ENCODE measurements around the gene LARP4. TPM values are rescaled to one million over a fixed set of nuclear protein-coding genes. Genes with fewer than 3 reads are reported as not detected.

The LARP4 gene
- total RNA-seq, 1 donor from 2014 or later, result 62.2 TPM

- H3K4me1 ChIP-seq, result peaks cover 43% of the 10 kb centered on the region
- no peaks in the 10 kb centered on the region for H3K36me3 ChIP-seq
- H3K9me3 ChIP-seq, result no peaks in the 10 kb centered on the region
- TF ChIP-seq, protein P1, sequence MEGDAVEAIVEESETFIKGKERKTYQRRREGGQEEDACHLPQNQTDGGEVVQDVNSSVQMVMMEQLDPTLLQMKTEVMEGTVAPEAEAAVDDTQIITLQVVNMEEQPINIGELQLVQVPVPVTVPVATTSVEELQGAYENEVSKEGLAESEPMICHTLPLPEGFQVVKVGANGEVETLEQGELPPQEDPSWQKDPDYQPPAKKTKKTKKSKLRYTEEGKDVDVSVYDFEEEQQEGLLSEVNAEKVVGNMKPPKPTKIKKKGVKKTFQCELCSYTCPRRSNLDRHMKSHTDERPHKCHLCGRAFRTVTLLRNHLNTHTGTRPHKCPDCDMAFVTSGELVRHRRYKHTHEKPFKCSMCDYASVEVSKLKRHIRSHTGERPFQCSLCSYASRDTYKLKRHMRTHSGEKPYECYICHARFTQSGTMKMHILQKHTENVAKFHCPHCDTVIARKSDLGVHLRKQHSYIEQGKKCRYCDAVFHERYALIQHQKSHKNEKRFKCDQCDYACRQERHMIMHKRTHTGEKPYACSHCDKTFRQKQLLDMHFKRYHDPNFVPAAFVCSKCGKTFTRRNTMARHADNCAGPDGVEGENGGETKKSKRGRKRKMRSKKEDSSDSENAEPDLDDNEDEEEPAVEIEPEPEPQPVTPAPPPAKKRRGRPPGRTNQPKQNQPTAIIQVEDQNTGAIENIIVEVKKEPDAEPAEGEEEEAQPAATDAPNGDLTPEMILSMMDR (IDR thresholded peaks at IDR 0.05), result no peak
- no peaks in the 10 kb centered on the region for H3K27me3 ChIP-seq (ENCODE audit: low read depth)
- DNase-seq (no peak), ATAC-seq (peak; percentile 20 to 45)
- intact Hi-C loops (cut with DNase I), result loop anchor here (5.0 kb wide), 1 partner anchor 126 kb away; no protein-coding TSS in a partner anchor
- H3K4me3 ChIP-seq, result peak overlapping the region; percentile 86
- H3K27ac ChIP-seq, result peak overlapping the region; percentile 91
Observed at GRCh38 chr12:50505675-50506530, 105.2 kb downstream of the LARP4 start.

DNA sequence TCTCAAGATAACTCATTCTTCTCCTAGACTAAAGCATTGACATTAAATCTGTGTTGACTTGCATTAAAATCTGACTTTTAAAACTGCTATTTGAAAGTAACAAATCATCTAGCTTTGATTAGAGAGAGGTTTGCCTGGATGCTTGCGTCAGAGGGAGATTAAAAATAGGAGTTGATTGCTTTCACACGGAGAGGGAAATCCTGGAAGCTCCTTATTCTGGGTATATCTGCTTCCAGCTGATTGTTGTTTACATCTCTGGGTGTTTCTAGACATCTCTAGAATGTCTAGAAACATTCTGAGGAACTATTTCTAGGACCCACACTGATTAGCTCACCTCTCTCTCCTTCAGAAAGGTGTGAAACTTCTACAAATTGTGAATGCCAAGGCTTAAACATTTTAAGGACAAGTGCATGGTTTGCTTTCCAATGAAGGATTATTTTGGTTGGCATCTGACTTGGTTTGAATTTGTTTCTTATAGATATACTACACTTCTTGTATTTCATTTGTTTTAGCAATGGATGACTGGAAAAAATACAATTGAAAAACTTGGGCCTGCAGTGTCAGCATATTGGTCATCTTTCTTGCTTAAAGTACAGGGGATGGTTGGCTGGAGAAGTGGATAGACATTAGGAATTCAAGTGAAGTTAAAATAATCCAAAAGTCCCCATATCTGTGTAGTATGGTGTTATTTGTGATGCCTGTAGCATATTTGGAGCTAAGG is 106.2 kb downstream of the LARP4 start:
- Histone ChIP-seq H3K27ac (no peak overlapping the region), H3K9me3 (no peaks in the 10 kb centered on the region), H3K4me3 (peak overlapping the region; percentile 86), H3K4me1 (peaks cover 43% of the 10 kb centered on the region), H3K27me3 (ENCODE audit: low read depth) (no peaks in the 10 kb centered on the region), H3K36me3 (no peaks in the 10 kb centered on the region)
- TF ChIP-seq, protein P1 (IDR thresholded peaks at IDR 0.05), result no peak
- intact Hi-C loops (cut with DNase I), result loop anchor here (5.0 kb wide), 1 partner anchor 125 kb away; no protein-coding TSS in a partner anchor
- ATAC-seq (no peak), DNase-seq (no peak)

DNA sequence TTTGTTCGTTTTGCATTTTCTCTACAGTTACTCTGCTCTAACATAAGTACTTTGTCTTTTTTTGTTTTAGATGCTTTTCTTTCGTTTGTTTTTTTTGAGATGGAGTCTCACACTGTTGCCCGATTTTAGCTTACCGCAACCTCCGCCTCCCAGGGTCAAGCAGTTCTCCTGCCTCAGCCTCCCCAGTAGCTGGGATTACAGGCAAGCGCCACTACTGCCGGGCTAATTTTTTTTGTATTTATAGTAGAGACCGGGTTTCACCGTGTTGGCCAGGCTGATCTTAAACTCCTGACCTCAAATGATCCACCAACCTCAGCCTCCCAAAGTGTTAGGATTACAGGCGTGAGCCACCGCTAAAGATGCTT is 106.8 kb downstream of the LARP4 start:
- Histone ChIP-seq H3K27me3 (ENCODE audit: low read depth) (no peaks in the 10 kb centered on the region), H3K9me3 (no peaks in the 10 kb centered on the region), H3K36me3 (no peaks in the 10 kb centered on the region), H3K4me3 (no peak overlapping the region), H3K27ac (no peak overlapping the region), H3K4me1 (peaks cover 43% of the 10 kb centered on the region)
- DNase-seq (no peak), ATAC-seq (no peak)
- intact Hi-C loops (cut with DNase I), result loop anchor here (5.0 kb wide), 1 partner anchor 125 kb away; no protein-coding TSS in a partner anchor
- TF ChIP-seq, protein P1 (IDR thresholded peaks at IDR 0.05), result no peak

DNA sequence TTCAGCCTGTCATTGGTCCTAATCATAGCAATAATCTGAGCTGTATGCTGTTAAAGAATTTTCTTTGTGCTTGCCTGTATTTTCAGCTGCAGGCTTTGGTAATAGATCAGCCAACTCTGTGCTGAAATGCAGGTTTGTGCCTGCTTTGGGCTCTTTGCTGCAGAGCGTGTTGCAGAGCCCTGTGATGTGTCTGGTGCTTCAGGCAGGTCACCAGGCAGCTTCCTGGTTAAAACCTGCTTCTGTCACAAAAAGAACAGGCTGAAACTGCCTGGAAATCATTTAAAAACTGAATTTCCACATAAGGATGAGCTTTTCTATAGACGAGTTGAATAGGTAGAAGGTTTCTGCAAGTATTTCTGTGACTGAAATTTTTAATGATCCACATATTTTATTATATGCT is 107.2 kb downstream of the LARP4 start:
- intact Hi-C loops (cut with DNase I), result loop anchor here (5.0 kb wide), 1 partner anchor 124 kb away; no protein-coding TSS in a partner anchor
- Histone ChIP-seq H3K27me3 (ENCODE audit: low read depth) (no peaks in the 10 kb centered on the region), H3K4me3 (no peak overlapping the region), H3K36me3 (no peaks in the 10 kb centered on the region), H3K4me1 (peaks cover 44% of the 10 kb centered on the region), H3K27ac (no peak overlapping the region), H3K9me3 (no peaks in the 10 kb centered on the region)
- TF ChIP-seq, protein P1 (IDR thresholded peaks at IDR 0.05), result no peak
- ATAC-seq (no peak), DNase-seq (no peak)

DNA sequence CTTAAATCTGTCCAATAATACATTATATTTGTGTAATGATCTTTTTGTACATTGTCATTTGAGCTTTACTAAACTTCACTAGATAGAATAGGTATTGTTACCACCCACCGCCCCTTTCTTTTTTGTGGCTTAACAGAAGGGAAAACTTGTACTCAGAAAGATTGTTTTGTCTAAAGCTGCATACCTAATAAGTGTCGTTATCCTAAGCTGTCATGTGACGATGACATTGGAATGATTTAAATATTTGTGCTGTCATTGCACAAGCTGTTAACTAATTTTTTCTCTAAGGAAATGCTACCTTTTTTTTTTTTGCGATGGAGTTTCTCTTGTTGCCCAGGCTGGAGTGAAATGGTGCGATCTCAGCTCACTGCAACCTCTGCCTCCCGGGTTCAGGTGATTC is 107.7 kb downstream of the LARP4 start:
- intact Hi-C loops (cut with DNase I), result loop anchor here (5.0 kb wide), 1 partner anchor 124 kb away; no protein-coding TSS in a partner anchor
- Histone ChIP-seq H3K27ac (no peak overlapping the region), H3K9me3 (no peaks in the 10 kb centered on the region), H3K27me3 (ENCODE audit: low read depth) (no peaks in the 10 kb centered on the region), H3K4me1 (peaks cover 49% of the 10 kb centered on the region), H3K4me3 (no peak overlapping the region), H3K36me3 (no peaks in the 10 kb centered on the region)
- TF ChIP-seq, protein P1 (IDR thresholded peaks at IDR 0.05), result no peak
- DNase-seq (no peak), ATAC-seq (no peak)
